Activated CD4-positive, alpha-beta T cell treated with anti-CD3 and anti-CD28 coated beads for 48 hours (primary cell): ENCODE results near the gene TENT4B.
"Not testable (repeated sequence)": the region's sequence is repeated elsewhere in the genome, so short reads cannot be mapped to it uniquely, and the experiment has no call there.

Experiments used
- DNase-seq: peaks from one replicate; pipeline ENCODE4 v3.0.0-alpha.2; 2020

Gene TENT4B

DNA sequence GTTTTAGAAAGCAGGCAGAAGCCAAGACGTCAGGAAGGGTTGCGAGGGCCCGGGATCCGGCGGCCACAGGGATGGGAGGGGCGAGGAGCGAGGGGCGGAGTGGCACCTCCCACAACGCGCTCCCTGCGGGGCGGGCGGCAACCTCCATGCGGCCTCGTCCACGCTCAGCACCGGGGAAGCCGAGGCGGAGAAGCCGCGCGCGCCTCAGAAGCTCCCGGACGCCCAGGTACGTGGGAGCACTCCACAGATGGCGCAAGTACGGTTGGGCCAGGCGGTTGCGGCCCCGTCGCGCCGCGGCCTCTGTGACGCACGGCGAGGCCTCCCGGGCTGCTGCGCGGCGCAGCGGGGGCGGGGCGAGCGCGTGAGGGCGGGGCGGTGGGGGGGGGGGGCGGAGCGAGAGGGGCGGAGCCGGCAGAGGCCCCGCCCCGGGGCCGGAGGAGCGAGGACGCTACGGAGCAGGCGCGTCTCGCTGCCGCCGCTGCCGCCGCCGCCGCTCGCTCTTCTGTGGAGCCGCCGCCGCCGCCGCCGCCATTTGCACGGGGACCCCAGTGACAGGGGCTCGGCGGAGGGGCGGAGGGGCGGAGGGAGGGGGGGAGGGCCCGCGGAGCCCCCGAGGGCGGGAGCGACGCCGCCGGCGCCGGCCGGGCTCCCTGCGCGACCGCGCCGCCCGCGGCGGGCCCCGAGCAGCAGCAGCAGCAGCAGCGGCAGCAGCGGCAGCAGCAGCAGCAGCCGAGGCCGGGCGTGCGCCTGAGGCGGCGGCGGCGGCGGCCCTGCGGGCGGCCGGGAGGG lies at the start of gene TENT4B:
TSS of gene TENT4B (plus strand) at position 500 of the 789 bp plus-strand sequence. CDS start 316 bp downstream, outside the sequence.
- peak; percentile 90 for DNase-seq

DNA sequence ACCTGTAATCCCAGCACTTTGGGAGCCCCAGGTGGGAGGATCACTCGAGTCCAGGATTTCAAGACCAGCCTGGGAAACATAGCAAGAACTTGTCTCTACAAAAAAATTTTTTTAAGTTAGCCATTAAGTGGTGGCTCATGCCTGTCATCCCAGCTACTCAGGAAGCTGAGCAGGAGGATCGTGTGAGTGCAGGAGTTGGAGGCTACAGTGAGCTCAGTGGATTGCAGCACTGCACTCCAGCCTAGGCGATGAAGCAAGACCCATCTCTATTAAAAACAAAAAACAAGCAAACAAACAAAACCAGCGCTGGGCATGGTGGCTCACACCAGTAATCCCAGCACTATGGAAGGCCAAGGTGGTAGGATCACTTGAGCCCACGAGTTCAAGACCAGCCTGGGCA lies 49.3 kb upstream of the TENT4B start:
- no peak for DNase-seq

DNA sequence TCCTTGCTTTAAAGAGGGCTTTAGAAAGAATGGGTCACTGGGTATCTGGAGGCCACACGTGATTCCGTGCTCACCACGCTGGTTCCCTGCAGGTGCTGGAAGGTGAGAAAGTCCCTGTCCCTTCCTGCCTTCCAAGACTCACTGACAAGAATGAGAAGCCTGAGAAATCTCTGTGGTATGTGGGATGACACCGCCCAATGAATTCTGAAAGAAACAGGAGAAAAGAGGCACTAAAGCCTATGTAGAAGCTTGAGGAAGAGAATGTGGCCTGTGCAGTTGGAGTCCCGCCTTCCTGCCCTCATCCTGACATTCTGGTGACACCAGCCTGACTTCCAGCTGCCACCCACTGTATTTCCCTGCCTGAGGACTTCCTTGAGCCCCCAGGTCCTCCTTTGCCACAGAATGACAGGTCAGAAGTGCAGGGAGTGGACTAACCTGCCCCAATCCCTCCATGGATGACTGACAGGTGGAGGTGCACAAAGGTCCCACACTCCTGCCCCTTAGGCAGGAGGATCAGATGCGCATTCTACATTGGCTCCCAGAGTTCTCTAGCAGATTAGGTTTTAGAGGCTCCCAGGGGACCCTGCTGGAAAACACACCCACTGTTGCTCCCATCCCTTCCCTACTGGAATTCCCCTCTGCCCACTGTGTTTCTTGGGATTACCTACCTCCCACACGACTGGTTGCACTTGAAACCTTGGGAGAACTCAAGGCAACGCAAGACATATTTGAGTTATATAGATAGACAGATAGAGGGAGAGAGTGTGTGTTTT lies 38.6 kb upstream of the TENT4B start:
- no peak for DNase-seq

DNA sequence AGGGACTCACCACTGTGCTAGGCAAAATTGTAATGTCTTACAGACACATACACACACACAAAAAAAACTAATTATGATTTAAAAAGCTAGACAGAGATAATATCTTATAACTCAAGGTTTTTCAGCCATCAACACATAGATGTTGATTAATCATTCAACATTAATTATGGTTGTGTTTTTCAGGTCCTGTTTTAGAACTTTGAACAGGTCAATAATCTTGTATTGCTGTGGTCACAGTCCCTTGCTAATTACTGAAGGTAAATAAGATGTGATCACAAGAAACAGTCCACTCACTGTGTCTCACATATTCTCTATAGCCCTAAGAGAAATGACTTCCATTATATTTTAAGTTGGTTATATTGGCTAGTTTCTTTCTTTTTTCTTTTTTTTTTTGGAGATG lies 32.4 kb upstream of the TENT4B start:
- no peak for DNase-seq

DNA sequence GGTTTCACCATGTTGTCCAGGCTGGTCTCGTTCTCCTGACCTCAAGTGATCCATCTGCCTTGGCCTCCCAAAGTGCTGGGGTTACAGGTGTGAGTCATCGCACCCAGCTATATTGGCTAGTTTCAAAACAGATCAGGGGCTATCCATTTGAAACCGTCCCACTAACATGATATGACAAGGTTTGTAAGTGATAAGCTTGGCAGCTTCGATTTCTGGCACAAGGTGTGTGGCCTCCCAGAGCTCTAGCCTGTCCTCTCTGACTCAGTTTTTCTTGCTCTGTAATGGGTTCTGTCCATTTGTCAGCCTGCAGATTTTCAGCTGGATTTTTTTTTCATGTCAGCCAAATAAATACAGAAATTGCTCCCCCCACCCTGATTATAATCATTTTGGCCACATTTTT lies 31.8 kb upstream of the TENT4B start:
- peak; percentile 12 for DNase-seq

DNA sequence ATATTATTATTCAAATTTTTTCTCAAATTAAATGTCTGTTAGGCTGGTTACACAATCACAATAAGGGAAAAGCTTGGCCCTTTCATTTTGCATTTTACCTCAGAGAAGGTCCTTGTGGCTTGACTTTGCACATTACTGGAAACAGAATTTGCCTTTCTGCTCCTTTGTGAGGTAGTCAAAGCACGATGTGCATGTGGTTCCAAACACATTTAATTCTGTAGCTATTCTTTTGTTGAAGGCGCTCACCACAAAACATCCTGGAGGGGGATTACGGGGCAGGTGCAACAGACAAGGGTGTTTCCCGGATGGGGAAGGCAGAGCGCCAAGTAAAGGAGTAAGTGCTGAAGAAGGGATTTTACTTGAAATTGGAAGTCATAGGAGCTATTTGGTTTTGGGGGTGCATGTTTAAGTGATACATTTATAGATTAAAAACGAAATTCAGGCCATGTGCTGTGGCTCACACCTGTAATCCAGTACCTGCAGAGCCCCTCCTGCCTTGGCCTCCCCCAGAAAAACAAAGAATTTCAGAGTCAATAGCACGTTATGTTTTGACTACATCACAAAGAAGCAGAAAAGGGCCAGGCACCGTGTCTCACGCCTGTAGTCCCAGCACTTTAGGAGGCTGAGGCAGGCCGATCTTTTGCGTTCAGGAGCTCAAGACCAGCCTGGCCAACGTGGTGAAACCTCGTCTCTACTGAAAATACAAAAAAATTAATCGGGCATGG lies 31.2 kb upstream of the TENT4B start:
- peak; percentile 43 for DNase-seq

DNA sequence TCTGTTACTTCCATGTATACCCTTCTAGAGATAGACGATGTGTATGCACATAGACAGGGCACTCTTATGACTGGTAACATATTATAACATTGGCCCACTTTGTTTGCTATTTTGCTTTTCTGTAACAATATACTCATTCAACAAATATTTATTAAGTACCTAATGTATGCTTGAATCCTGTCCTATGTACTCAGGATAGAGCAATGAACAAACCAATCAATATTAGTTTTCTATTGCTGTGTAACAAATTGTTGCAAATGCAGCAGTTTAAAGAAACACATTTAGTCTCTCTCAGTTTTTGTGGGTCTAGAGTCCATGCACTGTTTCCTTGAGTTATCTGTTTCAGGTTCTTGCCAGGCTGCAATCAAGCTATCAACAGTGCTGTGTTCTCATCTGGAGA lies 29.7 kb upstream of the TENT4B start:
- no peak for DNase-seq

DNA sequence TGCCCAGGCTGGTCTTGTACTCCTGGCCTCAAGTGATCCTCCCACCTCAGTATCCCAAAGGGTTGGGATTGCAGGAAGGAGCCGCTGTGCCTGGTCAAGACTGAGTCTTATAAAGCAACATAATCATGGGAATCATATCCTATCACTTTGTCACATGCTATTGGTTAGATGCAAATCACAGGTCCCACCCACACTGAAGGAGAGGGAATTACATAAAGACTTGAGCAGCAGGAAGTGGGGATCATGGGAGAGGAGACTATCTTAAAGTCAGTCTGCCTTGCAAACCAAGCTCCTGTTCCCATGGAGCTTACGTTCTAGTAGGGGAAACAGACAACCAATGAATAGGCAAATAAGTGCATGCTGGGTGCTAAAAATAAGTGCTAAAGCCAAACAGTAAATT lies 28.3 kb upstream of the TENT4B start:
- no peak for DNase-seq

DNA sequence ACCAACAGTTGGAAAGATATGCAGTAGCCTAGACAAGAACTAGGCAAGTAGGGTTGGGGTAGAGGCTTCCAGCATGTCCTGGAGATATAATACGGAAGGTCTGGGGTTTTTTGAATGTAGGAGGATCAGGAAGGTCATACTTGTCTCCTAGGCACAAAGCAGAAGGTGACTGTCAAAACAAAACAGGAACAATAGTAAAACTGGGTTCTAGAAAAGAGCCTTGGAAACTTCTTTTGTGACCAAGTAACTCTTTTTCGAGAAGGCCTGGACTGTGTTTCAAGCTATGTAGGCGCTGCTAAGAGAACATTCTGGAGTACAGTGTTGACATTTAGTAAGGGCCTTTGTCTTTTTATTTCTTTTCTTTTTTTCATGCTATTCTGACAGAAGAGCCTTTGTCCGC lies 26.9 kb upstream of the TENT4B start:
- DNase-seq, result no peak

DNA sequence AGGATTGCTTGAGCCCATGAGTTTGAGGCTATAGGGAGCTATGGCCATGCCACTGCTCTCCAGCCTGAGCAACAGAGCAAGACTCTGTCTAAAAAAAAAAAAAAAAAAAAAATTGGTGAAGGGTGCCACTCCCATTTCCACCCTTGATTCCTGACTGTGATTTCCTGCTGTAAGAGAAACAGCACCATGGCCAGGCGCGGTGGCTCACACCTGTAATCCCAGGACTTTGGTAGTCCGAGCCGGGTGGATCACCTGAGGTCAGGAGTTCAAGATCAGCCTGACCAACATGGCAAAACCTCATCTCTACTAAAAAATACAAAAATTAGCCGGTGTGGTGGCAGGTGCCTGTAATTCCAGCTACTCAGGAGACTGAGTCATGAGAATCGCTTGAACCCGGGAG lies 20.5 kb upstream of the TENT4B start:
- not testable (repeated sequence) for DNase-seq

DNA sequence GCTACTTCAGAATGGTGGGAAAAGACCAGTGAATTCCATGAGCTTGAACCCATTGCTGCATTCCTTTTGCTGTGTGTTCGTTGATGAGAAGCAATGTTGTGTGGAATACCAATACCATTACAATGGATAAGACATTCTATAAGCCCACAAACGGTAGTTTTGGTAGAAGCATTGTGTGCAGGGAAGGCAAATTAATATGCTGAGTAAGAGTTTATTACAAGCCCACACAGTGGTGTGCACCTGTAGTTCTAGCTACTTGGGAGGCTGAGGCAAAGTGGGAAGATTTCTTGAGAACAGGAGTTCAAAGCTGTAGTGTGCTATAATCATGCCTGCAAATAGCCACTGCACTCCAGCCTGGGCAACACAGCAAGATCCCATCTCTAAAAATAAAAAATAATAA lies 19.9 kb upstream of the TENT4B start:
- no peak for DNase-seq

DNA sequence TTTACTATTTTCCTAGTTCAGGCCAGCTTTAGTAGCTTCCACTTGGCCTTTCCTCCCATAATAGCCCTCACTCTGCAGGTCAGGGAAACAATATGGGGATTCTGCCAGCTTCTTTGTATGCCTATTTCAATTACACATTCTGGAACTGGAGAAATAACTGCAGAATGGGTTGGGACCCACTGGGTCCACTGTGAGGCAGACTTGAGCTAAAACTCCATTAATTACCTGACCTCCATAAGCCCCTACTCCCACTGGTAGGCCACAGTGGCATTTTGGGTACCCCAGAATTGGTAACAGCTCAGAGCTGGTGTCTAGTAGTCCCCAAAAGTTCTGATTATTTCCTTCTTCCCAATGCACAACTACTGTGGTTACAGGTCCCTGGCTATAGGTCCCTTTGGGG lies 16.7 kb upstream of the TENT4B start:
- no peak for DNase-seq

DNA sequence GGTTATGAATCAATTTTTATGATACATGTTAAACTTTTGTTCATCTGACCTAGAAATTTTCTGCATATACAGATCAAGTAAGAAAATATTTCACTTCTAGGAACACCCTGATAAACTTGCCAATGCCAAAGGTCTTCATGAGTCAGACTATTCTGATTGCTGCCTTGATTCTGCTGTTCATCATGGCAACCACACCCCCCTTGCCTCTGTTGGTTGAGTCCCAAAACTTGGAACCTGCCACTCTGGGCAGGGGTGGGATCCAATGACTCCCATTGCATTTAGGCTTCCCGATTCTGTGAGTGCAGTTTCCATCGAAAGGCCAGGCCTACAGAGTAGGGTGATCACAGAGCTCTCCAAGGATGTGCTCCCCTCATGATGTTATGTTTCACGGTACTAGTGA lies 15.8 kb upstream of the TENT4B start:
- DNase-seq, result no peak

DNA sequence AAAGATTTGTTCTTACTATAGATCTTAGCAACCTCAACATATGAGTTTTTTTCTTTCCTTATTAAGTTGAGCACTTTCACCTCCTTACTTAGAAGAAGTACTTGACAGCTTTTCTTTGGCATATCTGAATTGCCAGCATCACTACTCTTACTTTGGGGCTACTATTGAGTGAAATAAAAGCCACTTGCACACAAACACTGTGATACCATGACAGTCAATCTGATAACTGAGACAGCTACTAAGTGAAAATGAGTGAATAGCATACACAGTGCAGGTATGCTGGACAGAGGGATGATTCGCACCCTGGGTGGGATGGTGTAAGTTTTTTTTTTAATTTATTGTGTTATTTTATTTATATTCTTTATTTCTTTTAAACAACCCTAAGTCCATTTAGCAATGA lies 13.5 kb upstream of the TENT4B start:
- no peak for DNase-seq

DNA sequence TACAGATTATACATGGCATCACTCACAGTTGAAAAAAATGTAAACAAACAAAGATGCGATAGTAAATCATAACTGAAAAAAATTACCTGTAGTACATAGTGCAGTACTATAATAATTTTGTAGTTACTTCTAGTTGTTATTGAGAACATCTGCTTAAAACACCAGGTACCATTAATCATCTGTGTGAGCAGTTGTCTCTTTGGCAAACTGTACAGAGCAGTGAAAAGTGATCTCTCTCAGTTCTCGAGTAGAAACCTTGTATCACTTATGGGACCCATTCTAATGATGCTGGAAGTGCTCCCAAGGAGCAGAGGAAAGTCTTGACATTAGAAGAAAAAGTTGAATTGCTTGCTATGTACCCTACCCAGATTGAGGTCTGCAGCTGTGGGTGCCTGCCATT lies 8.9 kb upstream of the TENT4B start:
- no peak for DNase-seq

DNA sequence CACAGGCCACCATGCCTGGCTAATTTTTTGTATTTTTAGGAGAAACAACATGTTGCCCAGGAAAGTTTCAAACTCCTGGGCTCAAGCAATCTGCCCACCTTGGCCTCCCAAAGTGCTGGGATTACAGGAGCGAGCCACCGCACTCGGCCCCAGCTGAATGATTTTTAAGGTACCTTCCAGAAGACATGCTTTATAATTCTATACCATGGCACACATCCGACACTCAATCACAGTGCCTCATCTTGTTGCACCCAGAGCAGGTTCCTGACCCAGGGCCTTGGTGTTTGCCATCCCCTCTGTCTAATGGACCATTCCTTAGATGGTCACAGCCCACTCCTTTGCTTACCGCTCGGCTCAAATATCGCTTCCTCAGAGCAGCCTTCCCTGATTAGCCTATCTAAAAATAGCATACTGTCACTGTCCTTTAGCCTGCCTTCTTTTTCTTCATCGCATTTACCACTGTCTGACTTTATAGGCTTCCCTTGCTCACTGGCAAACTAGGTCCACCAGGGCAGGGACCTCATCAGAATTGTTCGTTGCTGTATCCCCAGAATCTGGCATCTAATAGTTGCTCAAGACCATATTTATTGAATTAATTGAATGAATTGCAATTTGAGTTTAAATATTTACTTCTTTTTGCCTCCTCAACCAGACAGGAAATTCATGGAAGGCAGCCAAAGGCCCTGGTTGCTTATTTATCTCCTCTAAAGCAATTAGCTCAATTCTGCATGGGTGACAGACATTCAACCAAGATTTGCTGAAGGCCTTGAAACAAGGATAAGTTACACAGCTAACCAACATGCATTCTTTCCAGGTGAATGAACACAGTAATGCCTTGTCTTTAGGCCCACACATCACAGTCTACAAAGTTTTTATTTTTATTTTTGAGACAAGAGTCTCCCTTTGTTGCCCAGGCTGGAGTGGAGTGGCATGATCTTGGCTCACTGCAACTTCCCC lies 6.3 kb upstream of the TENT4B start:
- no peak for DNase-seq

DNA sequence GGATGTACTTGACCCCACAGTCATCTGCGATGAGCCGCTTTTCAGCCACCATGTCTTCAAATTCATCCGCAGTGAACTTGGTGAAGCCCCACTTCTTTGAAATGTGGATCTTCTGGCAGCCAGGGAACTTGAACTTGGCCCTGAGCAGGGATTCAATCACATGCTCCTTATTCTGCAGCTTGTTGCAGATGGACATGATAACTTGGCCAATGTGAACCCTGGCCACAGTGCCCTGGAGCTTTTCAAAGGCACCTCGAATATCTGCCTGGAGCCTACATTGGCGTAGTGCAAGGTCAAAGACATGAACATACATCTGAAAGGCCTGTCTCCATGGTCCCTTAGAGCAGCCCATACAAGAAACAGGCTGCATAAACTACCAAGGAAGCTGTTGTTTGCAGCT lies 1.8 kb upstream of the TENT4B start:
- DNase-seq, result no peak

DNA sequence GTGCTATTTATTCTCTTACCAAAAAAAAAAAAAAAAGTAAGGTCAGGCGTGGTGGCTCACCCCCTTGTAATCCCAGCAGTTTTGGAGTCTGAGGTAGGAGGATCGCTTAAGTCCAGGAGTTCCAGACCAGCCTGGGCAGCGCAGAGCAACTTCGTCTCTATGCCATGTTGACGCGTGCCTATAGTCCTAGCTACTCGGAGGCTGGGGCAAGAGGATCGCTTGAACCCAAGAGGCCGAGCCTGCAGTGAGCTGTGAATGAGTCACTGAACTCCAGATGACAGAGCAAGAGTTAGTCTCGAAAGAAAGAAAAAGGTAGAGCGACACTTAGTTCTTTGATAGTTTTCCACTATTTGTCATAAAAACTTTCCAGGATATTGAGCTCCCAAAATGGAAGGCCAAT lies 1.4 kb upstream of the TENT4B start:
- peak; percentile 54 for DNase-seq

DNA sequence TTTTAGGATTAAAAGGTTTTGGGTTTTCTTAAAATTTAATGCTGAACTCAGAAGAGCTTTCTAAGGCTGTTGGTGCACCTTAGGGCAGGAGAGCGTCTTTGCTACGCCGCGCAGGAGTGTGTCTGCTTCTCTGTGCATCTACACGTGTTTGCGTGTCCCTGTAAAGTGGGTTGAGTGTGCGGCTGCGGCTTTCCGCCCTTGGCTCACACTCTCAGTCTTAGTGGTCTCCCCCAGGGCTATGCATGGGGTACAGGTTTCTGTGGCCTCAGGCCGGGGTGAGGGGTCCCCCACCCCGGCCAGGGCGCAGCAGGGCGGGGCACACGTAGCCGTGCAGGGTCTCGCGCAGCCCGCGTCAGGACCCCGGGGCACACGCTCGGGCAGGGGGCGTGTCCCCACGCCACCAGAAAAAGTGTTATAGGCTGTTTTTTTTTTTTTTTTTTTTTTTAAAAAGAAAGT lies 727 bp upstream of the TENT4B start:
- DNase-seq, result peak; percentile 87

DNA sequence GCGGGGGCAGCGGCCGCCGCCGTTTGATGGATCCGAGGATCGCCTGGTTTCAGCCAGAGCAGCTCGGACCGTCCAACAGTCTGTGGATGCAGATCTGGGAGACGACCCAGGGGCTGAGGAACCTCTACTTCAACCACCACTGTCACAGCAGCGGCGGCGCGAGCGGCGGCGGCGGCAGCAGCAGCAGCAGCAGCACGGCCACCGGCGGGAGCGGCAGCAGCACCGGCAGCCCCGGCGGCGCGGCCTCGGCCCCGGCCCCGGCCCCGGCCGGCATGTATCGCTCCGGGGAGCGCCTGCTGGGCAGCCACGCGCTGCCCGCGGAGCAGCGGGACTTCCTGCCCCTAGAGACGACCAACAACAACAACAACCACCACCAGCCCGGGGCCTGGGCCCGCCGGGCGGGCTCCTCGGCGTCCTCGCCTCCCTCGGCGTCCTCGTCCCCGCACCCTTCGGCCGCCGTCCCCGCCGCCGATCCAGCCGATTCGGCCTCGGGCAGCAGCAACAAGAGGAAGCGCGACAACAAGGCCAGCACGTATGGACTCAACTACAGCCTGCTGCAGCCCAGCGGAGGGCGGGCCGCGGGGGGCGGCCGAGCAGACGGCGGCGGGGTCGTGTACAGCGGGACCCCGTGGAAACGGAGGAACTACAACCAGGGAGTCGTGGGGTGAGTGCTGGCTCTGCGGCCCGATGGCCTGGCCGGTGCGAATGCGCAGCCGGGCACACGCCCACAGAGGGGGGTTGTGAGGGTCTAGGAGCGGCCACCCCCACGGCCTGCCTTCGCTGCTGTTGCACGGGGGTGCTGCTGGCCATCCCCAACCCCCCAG lies 702 bp downstream of the TENT4B start:
- DNase-seq, result peak; percentile 52

DNA sequence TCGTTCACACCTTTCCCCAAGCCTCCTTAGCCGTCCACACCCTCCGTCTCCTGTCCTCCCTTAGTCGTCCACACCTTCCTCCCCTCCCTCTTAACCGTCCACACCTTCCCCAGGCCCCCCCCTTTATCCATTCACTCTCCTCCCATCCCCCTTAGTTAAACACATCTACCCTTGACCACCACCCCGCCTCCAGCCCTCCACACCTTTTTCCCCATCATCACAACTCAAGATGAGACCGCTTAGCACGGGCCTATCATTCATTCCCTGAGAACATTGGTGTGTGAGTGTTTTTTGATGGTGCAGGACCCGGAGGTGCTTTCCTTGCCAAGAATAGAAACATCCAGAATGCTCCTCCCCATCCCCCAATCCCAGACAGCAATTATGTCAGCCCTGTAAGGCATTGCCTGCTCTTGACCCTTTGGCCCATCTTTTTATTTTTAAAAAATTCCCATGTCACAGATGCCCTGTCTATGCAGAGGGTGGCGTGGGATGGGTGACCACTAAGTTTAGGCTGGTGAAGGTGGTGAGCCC lies 1.4 kb downstream of the TENT4B start:
- peak; percentile 15 for DNase-seq
